ENCODE data around the gene MRC1.

The MRC1 gene

DNA sequence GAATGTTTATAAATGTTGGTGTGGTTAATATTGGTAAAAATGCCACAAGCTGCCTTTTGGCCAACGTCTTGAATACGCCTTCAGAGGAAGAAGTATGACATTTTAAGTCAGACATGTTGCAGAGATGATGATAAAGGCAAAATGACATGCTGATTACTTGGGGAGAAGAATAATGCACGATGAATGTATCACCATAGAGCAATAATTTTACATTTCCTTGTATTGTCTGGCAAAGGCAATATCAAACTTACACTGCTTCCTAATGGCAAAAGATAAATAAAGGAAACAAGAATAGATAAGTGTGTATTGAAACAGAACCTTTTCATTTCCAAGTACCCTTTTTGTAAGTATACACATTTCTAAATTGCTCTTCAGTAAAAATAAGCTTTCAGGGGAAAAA is 8.6 kb downstream of the MRC1 start:
- TF ChIP-seq, protein P1, sequence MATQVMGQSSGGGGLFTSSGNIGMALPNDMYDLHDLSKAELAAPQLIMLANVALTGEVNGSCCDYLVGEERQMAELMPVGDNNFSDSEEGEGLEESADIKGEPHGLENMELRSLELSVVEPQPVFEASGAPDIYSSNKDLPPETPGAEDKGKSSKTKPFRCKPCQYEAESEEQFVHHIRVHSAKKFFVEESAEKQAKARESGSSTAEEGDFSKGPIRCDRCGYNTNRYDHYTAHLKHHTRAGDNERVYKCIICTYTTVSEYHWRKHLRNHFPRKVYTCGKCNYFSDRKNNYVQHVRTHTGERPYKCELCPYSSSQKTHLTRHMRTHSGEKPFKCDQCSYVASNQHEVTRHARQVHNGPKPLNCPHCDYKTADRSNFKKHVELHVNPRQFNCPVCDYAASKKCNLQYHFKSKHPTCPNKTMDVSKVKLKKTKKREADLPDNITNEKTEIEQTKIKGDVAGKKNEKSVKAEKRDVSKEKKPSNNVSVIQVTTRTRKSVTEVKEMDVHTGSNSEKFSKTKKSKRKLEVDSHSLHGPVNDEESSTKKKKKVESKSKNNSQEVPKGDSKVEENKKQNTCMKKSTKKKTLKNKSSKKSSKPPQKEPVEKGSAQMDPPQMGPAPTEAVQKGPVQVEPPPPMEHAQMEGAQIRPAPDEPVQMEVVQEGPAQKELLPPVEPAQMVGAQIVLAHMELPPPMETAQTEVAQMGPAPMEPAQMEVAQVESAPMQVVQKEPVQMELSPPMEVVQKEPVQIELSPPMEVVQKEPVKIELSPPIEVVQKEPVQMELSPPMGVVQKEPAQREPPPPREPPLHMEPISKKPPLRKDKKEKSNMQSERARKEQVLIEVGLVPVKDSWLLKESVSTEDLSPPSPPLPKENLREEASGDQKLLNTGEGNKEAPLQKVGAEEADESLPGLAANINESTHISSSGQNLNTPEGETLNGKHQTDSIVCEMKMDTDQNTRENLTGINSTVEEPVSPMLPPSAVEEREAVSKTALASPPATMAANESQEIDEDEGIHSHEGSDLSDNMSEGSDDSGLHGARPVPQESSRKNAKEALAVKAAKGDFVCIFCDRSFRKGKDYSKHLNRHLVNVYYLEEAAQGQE (IDR thresholded peaks at IDR 0.05; ENCODE audit: insufficient read depth in 1 of 2, low read depth in 2 of 2, low read length in 2 of 2): no peak
- TF ChIP-seq FOXP2 (optimal IDR thresholded peaks at IDR 0.05; ENCODE audit: borderline replicate concordance, extremely low read depth, extremely low read length, insufficient read depth) (no peak), TAF1 (IDR thresholded peaks at IDR 0.05; ENCODE audit: borderline replicate concordance, insufficient read depth, low read length) (no peak), SIN3A (IDR thresholded peaks at IDR 0.05; ENCODE audit: borderline replicate concordance, insufficient read depth, low read length) (no peak), POLR2AphosphoS5 (IDR thresholded peaks at IDR 0.05; ENCODE audit: low read depth, low read length) (no peak)

- TF ChIP-seq, protein P1 (IDR thresholded peaks at IDR 0.05; ENCODE audit: insufficient read depth in 1 of 2, low read depth in 2 of 2, low read length in 2 of 2): no peak
- TF ChIP-seq TAF1 (IDR thresholded peaks at IDR 0.05; ENCODE audit: borderline replicate concordance, insufficient read depth, low read length) (no peak), SIN3A (IDR thresholded peaks at IDR 0.05; ENCODE audit: borderline replicate concordance, insufficient read depth, low read length) (no peak), FOXP2 (optimal IDR thresholded peaks at IDR 0.05; ENCODE audit: borderline replicate concordance, extremely low read depth, extremely low read length, insufficient read depth) (no peak), POLR2AphosphoS5 (IDR thresholded peaks at IDR 0.05; ENCODE audit: low read depth, low read length) (no peak)
Observed at GRCh38 chr10:17819836-17820235, 10.7 kb downstream of the MRC1 start.

DNA sequence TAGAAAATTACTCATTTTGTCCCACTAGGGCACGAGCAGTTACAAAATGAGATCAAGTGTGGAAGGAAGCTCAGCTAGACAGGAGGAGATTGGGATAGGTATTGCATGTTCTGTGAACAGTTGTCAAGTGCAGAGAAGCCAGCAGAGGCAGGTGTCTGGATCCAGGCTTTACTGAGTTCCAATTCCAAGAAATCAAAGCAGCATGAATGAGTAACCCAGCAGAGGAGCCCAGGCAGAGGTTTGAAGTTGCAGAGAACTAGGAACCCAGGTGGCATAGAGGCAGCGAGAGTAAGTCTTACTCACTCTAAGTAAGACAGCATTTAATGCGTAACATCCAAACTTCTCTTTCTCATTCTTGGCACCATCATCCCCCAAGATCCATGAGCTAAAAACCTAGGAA is 11.8 kb downstream of the MRC1 start:
- no peak for TF ChIP-seq POLR2AphosphoS5 (IDR thresholded peaks at IDR 0.05; ENCODE audit: low read depth, low read length)
- TF ChIP-seq FOXP2 (optimal IDR thresholded peaks at IDR 0.05; ENCODE audit: borderline replicate concordance, extremely low read depth, extremely low read length, insufficient read depth): no peak
- TF ChIP-seq TAF1 (IDR thresholded peaks at IDR 0.05; ENCODE audit: borderline replicate concordance, insufficient read depth, low read length): no peak
- TF ChIP-seq, protein P1 (IDR thresholded peaks at IDR 0.05; ENCODE audit: insufficient read depth in 1 of 2, low read depth in 2 of 2, low read length in 2 of 2): no peak
- no peak for TF ChIP-seq SIN3A (IDR thresholded peaks at IDR 0.05; ENCODE audit: borderline replicate concordance, insufficient read depth, low read length)

GRCh38 chr10:17821893-17822292 is 12.7 kb downstream of the MRC1 start:
- no peak for TF ChIP-seq TAF1 (IDR thresholded peaks at IDR 0.05; ENCODE audit: borderline replicate concordance, insufficient read depth, low read length)
- TF ChIP-seq, protein P1 (IDR thresholded peaks at IDR 0.05; ENCODE audit: insufficient read depth in 1 of 2, low read depth in 2 of 2, low read length in 2 of 2): no peak
- no peak for TF ChIP-seq POLR2AphosphoS5 (IDR thresholded peaks at IDR 0.05; ENCODE audit: low read depth, low read length)

- TF ChIP-seq TAF1 (IDR thresholded peaks at IDR 0.05; ENCODE audit: borderline replicate concordance, insufficient read depth, low read length) (no peak), SIN3A (IDR thresholded peaks at IDR 0.05; ENCODE audit: borderline replicate concordance, insufficient read depth, low read length) (no peak), POLR2AphosphoS5 (IDR thresholded peaks at IDR 0.05; ENCODE audit: low read depth, low read length) (no peak), FOXP2 (optimal IDR thresholded peaks at IDR 0.05; ENCODE audit: borderline replicate concordance, extremely low read depth, extremely low read length, insufficient read depth) (no peak)
- TF ChIP-seq, protein P1 (IDR thresholded peaks at IDR 0.05; ENCODE audit: insufficient read depth in 1 of 2, low read depth in 2 of 2, low read length in 2 of 2): no peak
Observed at GRCh38 chr10:17831341-17831740, 22.2 kb downstream of the MRC1 start.
